Esophagus muscularis mucosa (tissue), 4 donors: Measurements from ENCODE around the gene GPR85. TPM values are rescaled to one million over a fixed set of nuclear protein-coding genes. Genes with fewer than 3 reads are reported as not detected.
"Not testable (repeated sequence)": the region's sequence is repeated elsewhere in the genome, so short reads cannot be mapped to it uniquely, and the experiment has no call there.

Experiments
- DNase-seq: peaks from one replicate; pipeline ENCODE4 v3.0.0-alpha.2; 2017; ENCODE audit errors: extremely low spot score
- H3K27ac ChIP-seq, 4 donors: fragments of 200-600 bp; sonication (generic); replicated peaks in 1 of 4; 1 replicate in 3 of 4; 2 replicates in 1 of 4; pipeline ENCODE4 v1.5.1; 2016 to 2019; ENCODE audit warnings: mild to moderate bottlenecking in 1 of 4
- H3K27me3 ChIP-seq, 4 donors: fragments of 200-600 bp; sonication (generic); one replicate each; pipeline versions ENCODE4 v1.5.1 to v1.6.0; 2016 to 2019
- H3K36me3 ChIP-seq, 4 donors: fragments of 200-600 bp; sonication (generic); one replicate each; pipeline ENCODE4 v1.5.1; 2016 to 2019
- H3K4me1 ChIP-seq, 4 donors: fragments of 200-600 bp; sonication (generic); one replicate each; pipeline ENCODE4 v1.5.1; 2016 to 2019
- H3K4me3 ChIP-seq, 4 donors: fragments of 200-600 bp; sonication (generic); 1 replicate in 2 of 4; 2 replicates in 2 of 4; pipeline ENCODE4 v1.5.1; 2016 to 2019; ENCODE audit warnings: mild to moderate bottlenecking in 4 of 4, moderate library complexity in 1 of 4
- H3K9me3 ChIP-seq, 4 donors: fragments of 200-600 bp; sonication (generic); 1 replicate in 3 of 4; 2 replicates in 1 of 4; pipeline ENCODE4 v1.5.1; 2016 to 2019
- CTCF ChIP-seq, 3 experiments: fragments of 200-600 bp in 2 of 3; fragments of 450-650 bp in 1 of 3; sonication (generic) in 2 of 3; IDR thresholded peaks; one replicate each; pipeline ENCODE4 v1.5.1; 2017 to 2019; ENCODE audit warnings: antibody characterized with exemption in 3 of 3, mild to moderate bottlenecking in 2 of 3, moderate library complexity in 1 of 3
- EP300 ChIP-seq: sonication (generic); formaldehyde crosslinking; IDR thresholded peaks from one replicate; pipeline ENCODE4 v1.6.1; 2017; ENCODE audit warnings: antibody characterized with exemption
- POLR2A ChIP-seq: fragments of 450-650 bp; IDR thresholded peaks from one replicate; pipeline ENCODE4 v1.6.1; 2017; ENCODE audit warnings: antibody characterized with exemption, moderate library complexity, mild to moderate bottlenecking, low read depth
- POLR2AphosphoS5 ChIP-seq, 2 donors: sonication (generic); formaldehyde crosslinking; IDR thresholded peaks; one replicate each; pipeline ENCODE4 v1.6.1; 2017; ENCODE audit warnings: antibody characterized with exemption in 2 of 2
- WGBS: methylation state at CpG from one replicate; pipeline ENCODE4 v1.1.5; 2018; 5-methylcytosine and 5-hydroxymethylcytosine counted together
- intact Hi-C: fragments of 100-400 bp; cut with DNase I; formaldehyde crosslinking; loops from one replicate; pipeline ENCODE4 v1.15.1; 2023
- total RNA-seq, 4 donors: library from RNA; depleted of rRNA; stranded (reverse); fragments of >200 nt; gene quantifications; one replicate each; pipeline versions ENCODE4 v1.1.0 to v1.2.1, GENCODE V29; 2016

GPR85 gene
- total RNA-seq, 4 donors from 2014 or later, result 0.46 to 1.7 (median 1.7) TPM; not detected in 1

- no peak for DNase-seq
- no peak overlapping the region for H3K27ac ChIP-seq
- no peaks in the 10 kb centered on the region for H3K27me3 ChIP-seq
- H3K9me3 ChIP-seq, result no peaks in the 10 kb centered on the region
- H3K4me3 ChIP-seq, result no peak overlapping the region
- peaks cover 2 to 9% (median 8%) of the 10 kb centered on the region in 4 donors for H3K4me1 ChIP-seq
- TF ChIP-seq CTCF (IDR thresholded peaks at IDR 0.05), result no peak
- no peak for TF ChIP-seq POLR2AphosphoS5 (IDR thresholded peaks at IDR 0.05)
- no peak for TF ChIP-seq EP300
- no peak for TF ChIP-seq POLR2A
- H3K36me3 ChIP-seq, result no peaks in the 10 kb centered on the region
- intact Hi-C loops, result no loop called here
Observed at GRCh38 chr7:113122744-113123143, 36.1 kb upstream of the GPR85 start.

- H3K36me3 ChIP-seq, result peaks cover 0 to 1% (median 0%) of the 10 kb centered on the region in 4 donors
- H3K27me3 ChIP-seq, result no peaks in the 10 kb centered on the region
- 80% methylated on average over 1 of the region's 1 CpG for WGBS
- H3K9me3 ChIP-seq, result no peaks in the 10 kb centered on the region
- TF ChIP-seq POLR2AphosphoS5 (IDR thresholded peaks at IDR 0.05) (no peak), CTCF (IDR thresholded peaks at IDR 0.05) (no peak), EP300 (no peak), POLR2A (no peak)
- H3K4me1 ChIP-seq, result peaks cover 5 to 16% (median 14%) of the 10 kb centered on the region in 4 donors
- intact Hi-C loops, result no loop called here
- no peak overlapping the region for H3K4me3 ChIP-seq
- H3K27ac ChIP-seq, result no peak overlapping the region
- DNase-seq, result no peak
Observed at GRCh38 chr7:113120647-113121046, 34.0 kb upstream of the GPR85 start.

GRCh38 chr7:113119429-113119828 is 32.8 kb upstream of the GPR85 start:
- intact Hi-C loops, result loop anchor here (5.0 kb wide), 1 partner anchor 177 kb away; no protein-coding TSS in a partner anchor
- peaks cover 5 to 16% (median 14%) of the 10 kb centered on the region in 4 donors for H3K4me1 ChIP-seq
- H3K36me3 ChIP-seq, result peaks cover 0 to 12% (median 0%) of the 10 kb centered on the region in 4 donors
- no peak for TF ChIP-seq POLR2AphosphoS5 (IDR thresholded peaks at IDR 0.05)
- TF ChIP-seq POLR2A, result no peak
- no peak for TF ChIP-seq EP300
- no peak for TF ChIP-seq CTCF (IDR thresholded peaks at IDR 0.05)
- no peaks in the 10 kb centered on the region for H3K9me3 ChIP-seq
- 83% methylated on average over 6 of the region's 6 CpGs for WGBS
- H3K4me3 ChIP-seq, result no peak overlapping the region
- no peak overlapping the region for H3K27ac ChIP-seq
- H3K27me3 ChIP-seq, result no peaks in the 10 kb centered on the region
- DNase-seq, result no peak

- under 1% methylated on average over 32 of the region's 35 CpGs for WGBS
- intact Hi-C loops, result loop anchor here (5.0 kb wide), 1 partner anchor 176 kb away; no protein-coding TSS in a partner anchor
- DNase-seq, result peak; percentile 98
Observed at GRCh38 chr7:113118074-113118959, 31.7 kb upstream of the GPR85 start, which contains the start of gene SMIM30. TSS of gene SMIM30 (minus strand) at chr7:113118554. CDS start at chr7:113117578, 976 bp downstream.

DNA sequence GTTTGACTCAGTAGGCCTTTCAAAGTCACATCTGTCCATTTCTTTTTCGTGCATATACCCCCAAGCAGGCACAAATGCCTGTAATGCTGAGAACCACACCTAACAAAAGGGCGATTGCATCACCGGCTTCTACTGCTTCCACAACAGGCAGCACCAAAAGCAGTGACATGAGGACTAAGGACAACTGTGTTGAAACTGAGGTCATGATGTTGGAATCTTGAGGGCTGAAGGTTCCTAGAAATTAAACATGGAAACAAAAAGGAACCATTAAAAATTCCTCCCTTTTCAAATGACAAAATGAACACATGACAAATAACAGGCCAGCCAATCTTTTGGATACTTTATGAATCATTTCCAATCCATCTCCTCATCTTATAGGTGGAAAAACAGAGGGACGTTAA is 30.7 kb upstream of the GPR85 start:
- WGBS, result 70% methylated on average over 4 of the region's 4 CpGs
- intact Hi-C loops, result loop anchor here (5.0 kb wide), 1 partner anchor 175 kb away; no protein-coding TSS in a partner anchor
- H3K27ac ChIP-seq, result peak overlapping the region in 1 of 4 donors; percentile 73
- not testable (repeated sequence) for H3K27me3 ChIP-seq, H3K9me3 ChIP-seq, DNase-seq
- H3K36me3 ChIP-seq, result peaks cover 0 to 20% (median 0%) of the 10 kb centered on the region in 4 donors
- peaks cover 5 to 16% (median 14%) of the 10 kb centered on the region in 4 donors for H3K4me1 ChIP-seq
- H3K4me3 ChIP-seq, result peak overlapping the region in 3 of 4 donors; percentile 63 to 64 (median 63)

More at GRCh38 chr7:113118074-113118959, 31.7 kb upstream of the GPR85 start, which contains the start of gene SMIM30:
- Histone ChIP-seq H3K4me3 (peak within 1 kb of the TSS; percentile 63 to 67 (median 64)), H3K36me3 (peaks cover 0 to 20% (median 0%) of the 10 kb centered on the region in 4 donors), H3K27me3 (no peaks in the 10 kb centered on the region), H3K27ac (peak within 1 kb of the TSS; percentile 52 to 76 (median 71)), H3K9me3 (no peaks in the 10 kb centered on the region), H3K4me1 (peaks cover 5 to 16% (median 14%) of the 10 kb centered on the region in 4 donors)
- TF ChIP-seq CTCF (IDR thresholded peaks at IDR 0.05) (no peak), EP300 (no peak), POLR2A (peak; percentile 71), POLR2AphosphoS5 (IDR thresholded peaks at IDR 0.05) (peak; percentile 98 to 99)
